Erythroblast (primary cell): ENCODE measurements around the gene INPP4B.

ENCODE experiments used
- GATA1 ChIP-seq: IDR thresholded peaks from 2 replicates; pipeline ENCODE4 v1.6.1; 2011; ENCODE audit warnings: low read depth, mild to moderate bottlenecking, control low read depth, low read length, moderate library complexity
- POLR2A ChIP-seq: IDR thresholded peaks from 2 replicates; pipeline ENCODE4 v1.6.1; 2011; ENCODE audit warnings: mild to moderate bottlenecking, low read length

GRCh38 chr4:142428715-142429114 is 417.4 kb downstream of the INPP4B start:
- no peak for TF ChIP-seq POLR2A
- no peak for TF ChIP-seq GATA1
